A549 (cell line): ENCODE data around the gene ECSCR.

Experiments
- CEBPB ChIP-seq, 2 experiments: fragments of >200 bp in 1 of 2; sonication (Bioruptor Twin) in 1 of 2; formaldehyde crosslinking in 1 of 2; IDR thresholded peaks; 2 replicates each; pipeline ENCODE4 v1.6.1; 2012 to 2016
- ESRRA ChIP-seq: fragments of 150-350 bp; IDR thresholded peaks from 2 replicates; pipeline ENCODE4 v1.6.1; 2014; ENCODE audit warnings: mild to moderate bottlenecking, low read length, borderline replicate concordance
- MAZ ChIP-seq: fragments of 150-350 bp; IDR thresholded peaks from 2 replicates; pipeline ENCODE4 v1.6.1; 2014; ENCODE audit warnings: antibody characterized with exemption, low read depth, low read length, borderline replicate concordance
- NPAS2 ChIP-seq: fragments of 250-450 bp; sonication (Bioruptor Pico); IDR thresholded peaks from 2 replicates; pipeline ENCODE4 v1.8.0; 2022; ENCODE audit warnings: mild to moderate bottlenecking, moderate library complexity, borderline replicate concordance
- POLR2AphosphoS2 ChIP-seq: conservative IDR thresholded peaks from 2 replicates; pipeline ENCODE4 v1.6.1; 2012; ENCODE audit warnings: low read length, improper control_type of control experiment, inconsistent platforms
- RAD21 ChIP-seq, 2 experiments: fragments of >200 bp in 1 of 2; sonication (Bioruptor Twin) in 1 of 2; formaldehyde crosslinking in 1 of 2; IDR thresholded peaks in 1 of 2; conservative IDR thresholded peaks in 1 of 2; 2 replicates in 1 of 2; 3 replicates in 1 of 2; pipeline ENCODE4 v1.6.1; 2012 to 2018; ENCODE audit warnings: inconsistent platforms in 1 of 2
- SMC3 ChIP-seq: fragments of >200 bp; sonication (Bioruptor Twin); formaldehyde crosslinking; IDR thresholded peaks from 3 replicates; pipeline ENCODE4 v1.6.1; 2018; ENCODE audit warnings: inconsistent platforms
- TF ChIP-seq, protein P1 (sequence below): fragments of >200 bp; sonication (Bioruptor Twin); formaldehyde crosslinking; IDR thresholded peaks from 3 replicates; pipeline ENCODE4 v1.5.1; 2016
- TF ChIP-seq, protein P2 (sequence below): fragments of 250-450 bp; sonication (Bioruptor Pico); IDR thresholded peaks from 2 replicates; pipeline ENCODE4 v1.5.0; 2021; ENCODE audit warnings: mild to moderate bottlenecking, moderate library complexity, borderline replicate concordance
- TF ChIP-seq, protein P3 (sequence below): IDR thresholded peaks from 2 replicates; pipeline ENCODE4 v1.6.1; 2012
- TF ChIP-seq, protein P4 (sequence below): fragments of 200-600 bp; sonication (generic); IDR thresholded peaks from 2 replicates; pipeline ENCODE4 v1.6.1; 2016; ENCODE audit warnings: antibody characterized with exemption, mild to moderate bottlenecking, moderate library complexity
- TF ChIP-seq, protein P5 (sequence below): fragments of 150-350 bp; IDR thresholded peaks from 2 replicates; pipeline ENCODE4 v1.6.1; 2014; ENCODE audit warnings: low read depth, mild to moderate bottlenecking, low read length

DNA sequence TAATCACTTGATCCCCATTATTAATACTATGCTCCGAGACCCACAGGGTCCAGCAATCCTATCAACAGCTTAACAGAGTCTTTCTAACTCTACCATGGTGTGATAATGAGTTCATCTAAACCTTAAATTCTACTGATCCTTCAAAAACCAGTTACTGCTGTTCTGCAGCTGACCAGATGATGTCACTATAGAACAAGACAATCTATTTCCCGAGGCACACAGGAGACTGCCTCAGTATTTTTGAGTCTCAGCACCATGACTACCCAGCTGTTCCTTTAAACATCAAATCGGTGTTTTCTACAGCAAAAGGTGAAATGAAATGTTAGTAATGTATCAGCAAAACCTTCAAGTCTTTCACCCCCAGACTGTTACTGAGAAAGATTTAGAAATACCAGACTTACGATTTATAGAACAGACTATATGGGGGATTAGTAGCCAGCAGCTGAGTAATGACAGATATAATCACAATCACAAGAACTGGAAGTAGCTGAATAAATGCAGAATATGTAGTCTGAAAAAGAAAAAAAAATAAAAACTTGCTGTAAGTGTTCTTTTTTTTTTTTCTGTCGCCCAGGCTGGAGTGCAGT is 40.1 kb downstream of the ECSCR start:
- no peak for TF ChIP-seq CEBPB (IDR thresholded peaks at IDR 0.05)
- TF ChIP-seq, protein P1, sequence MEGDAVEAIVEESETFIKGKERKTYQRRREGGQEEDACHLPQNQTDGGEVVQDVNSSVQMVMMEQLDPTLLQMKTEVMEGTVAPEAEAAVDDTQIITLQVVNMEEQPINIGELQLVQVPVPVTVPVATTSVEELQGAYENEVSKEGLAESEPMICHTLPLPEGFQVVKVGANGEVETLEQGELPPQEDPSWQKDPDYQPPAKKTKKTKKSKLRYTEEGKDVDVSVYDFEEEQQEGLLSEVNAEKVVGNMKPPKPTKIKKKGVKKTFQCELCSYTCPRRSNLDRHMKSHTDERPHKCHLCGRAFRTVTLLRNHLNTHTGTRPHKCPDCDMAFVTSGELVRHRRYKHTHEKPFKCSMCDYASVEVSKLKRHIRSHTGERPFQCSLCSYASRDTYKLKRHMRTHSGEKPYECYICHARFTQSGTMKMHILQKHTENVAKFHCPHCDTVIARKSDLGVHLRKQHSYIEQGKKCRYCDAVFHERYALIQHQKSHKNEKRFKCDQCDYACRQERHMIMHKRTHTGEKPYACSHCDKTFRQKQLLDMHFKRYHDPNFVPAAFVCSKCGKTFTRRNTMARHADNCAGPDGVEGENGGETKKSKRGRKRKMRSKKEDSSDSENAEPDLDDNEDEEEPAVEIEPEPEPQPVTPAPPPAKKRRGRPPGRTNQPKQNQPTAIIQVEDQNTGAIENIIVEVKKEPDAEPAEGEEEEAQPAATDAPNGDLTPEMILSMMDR: peak; percentile 95
- TF ChIP-seq, protein P2, sequence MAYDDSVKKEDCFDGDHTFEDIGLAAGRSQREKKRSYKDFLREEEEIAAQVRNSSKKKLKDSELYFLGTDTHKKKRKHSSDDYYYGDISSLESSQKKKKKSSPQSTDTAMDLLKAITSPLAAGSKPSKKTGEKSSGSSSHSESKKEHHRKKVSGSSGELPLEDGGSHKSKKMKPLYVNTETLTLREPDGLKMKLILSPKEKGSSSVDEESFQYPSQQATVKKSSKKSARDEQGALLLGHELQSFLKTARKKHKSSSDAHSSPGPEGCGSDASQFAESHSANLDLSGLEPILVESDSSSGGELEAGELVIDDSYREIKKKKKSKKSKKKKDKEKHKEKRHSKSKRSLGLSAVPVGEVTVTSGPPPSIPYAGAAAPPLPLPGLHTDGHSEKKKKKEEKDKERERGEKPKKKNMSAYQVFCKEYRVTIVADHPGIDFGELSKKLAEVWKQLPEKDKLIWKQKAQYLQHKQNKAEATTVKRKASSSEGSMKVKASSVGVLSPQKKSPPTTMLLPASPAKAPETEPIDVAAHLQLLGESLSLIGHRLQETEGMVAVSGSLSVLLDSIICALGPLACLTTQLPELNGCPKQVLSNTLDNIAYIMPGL (CRISPR knock-in tag): no peak
- no peak for TF ChIP-seq POLR2AphosphoS2
- TF ChIP-seq, protein P3, sequence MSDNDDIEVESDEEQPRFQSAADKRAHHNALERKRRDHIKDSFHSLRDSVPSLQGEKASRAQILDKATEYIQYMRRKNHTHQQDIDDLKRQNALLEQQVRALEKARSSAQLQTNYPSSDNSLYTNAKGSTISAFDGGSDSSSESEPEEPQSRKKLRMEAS: no peak
- TF ChIP-seq NPAS2 (CRISPR knock-in tag): no peak
- TF ChIP-seq SMC3: peak; percentile 73
- TF ChIP-seq RAD21 (conservative IDR thresholded peaks at IDR 0.05 in 1 of 2, IDR thresholded peaks at IDR 0.05 in 1 of 2): peak; percentile 92 to 97
- TF ChIP-seq, protein P4, sequence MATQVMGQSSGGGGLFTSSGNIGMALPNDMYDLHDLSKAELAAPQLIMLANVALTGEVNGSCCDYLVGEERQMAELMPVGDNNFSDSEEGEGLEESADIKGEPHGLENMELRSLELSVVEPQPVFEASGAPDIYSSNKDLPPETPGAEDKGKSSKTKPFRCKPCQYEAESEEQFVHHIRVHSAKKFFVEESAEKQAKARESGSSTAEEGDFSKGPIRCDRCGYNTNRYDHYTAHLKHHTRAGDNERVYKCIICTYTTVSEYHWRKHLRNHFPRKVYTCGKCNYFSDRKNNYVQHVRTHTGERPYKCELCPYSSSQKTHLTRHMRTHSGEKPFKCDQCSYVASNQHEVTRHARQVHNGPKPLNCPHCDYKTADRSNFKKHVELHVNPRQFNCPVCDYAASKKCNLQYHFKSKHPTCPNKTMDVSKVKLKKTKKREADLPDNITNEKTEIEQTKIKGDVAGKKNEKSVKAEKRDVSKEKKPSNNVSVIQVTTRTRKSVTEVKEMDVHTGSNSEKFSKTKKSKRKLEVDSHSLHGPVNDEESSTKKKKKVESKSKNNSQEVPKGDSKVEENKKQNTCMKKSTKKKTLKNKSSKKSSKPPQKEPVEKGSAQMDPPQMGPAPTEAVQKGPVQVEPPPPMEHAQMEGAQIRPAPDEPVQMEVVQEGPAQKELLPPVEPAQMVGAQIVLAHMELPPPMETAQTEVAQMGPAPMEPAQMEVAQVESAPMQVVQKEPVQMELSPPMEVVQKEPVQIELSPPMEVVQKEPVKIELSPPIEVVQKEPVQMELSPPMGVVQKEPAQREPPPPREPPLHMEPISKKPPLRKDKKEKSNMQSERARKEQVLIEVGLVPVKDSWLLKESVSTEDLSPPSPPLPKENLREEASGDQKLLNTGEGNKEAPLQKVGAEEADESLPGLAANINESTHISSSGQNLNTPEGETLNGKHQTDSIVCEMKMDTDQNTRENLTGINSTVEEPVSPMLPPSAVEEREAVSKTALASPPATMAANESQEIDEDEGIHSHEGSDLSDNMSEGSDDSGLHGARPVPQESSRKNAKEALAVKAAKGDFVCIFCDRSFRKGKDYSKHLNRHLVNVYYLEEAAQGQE: no peak
- TF ChIP-seq, protein P5, sequence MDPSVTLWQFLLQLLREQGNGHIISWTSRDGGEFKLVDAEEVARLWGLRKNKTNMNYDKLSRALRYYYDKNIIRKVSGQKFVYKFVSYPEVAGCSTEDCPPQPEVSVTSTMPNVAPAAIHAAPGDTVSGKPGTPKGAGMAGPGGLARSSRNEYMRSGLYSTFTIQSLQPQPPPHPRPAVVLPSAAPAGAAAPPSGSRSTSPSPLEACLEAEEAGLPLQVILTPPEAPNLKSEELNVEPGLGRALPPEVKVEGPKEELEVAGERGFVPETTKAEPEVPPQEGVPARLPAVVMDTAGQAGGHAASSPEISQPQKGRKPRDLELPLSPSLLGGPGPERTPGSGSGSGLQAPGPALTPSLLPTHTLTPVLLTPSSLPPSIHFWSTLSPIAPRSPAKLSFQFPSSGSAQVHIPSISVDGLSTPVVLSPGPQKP: no peak
- no peak for TF ChIP-seq MAZ
- no peak for TF ChIP-seq ESRRA
